Esophagus (tissue), 2 donors: ENCODE measurements around the gene PRAMEF5. TPM values are rescaled to one million over a fixed set of nuclear protein-coding genes. Genes with fewer than 3 reads are reported as not detected.
"Not testable (repeated sequence)": the region's sequence is repeated elsewhere in the genome, so short reads cannot be mapped to it uniquely, and the experiment has no call there.

Experiments used
- H3K27ac ChIP-seq, 2 donors: one replicate each; pipeline ENCODE4 v1.5.1; 2013; ENCODE audit warnings: low read depth in 2 of 2, mild to moderate bottlenecking in 2 of 2, inconsistent platforms in 1 of 2, low read length in 1 of 2, moderate library complexity in 1 of 2
- H3K27me3 ChIP-seq, 2 donors: one replicate each; pipeline ENCODE4 v1.6.1; 2013; ENCODE audit warnings: low read length in 2 of 2, control low read depth in 1 of 2, mild to moderate bottlenecking in 1 of 2; ENCODE audit not compliant: insufficient read depth in 2 of 2, control insufficient read depth in 1 of 2
- H3K36me3 ChIP-seq, 2 donors: one replicate each; pipeline ENCODE4 v1.6.1; 2013; ENCODE audit warnings: low read length in 1 of 2; ENCODE audit not compliant: control insufficient read depth in 2 of 2, insufficient read depth in 2 of 2
- H3K4me1 ChIP-seq, 2 donors: one replicate each; pipeline ENCODE4 v1.6.1; 2013; ENCODE audit warnings: low read length in 1 of 2; ENCODE audit not compliant: control insufficient read depth in 2 of 2, insufficient read depth in 2 of 2
- H3K4me3 ChIP-seq, 2 donors: one replicate each; pipeline ENCODE4 v1.5.1; 2013; ENCODE audit warnings: low read length in 2 of 2, mild to moderate bottlenecking in 2 of 2, low read depth in 1 of 2, moderate library complexity in 1 of 2
- H3K9me3 ChIP-seq, 2 donors: one replicate each; pipeline ENCODE4 v1.6.1; 2013; ENCODE audit warnings: mild to moderate bottlenecking in 2 of 2, low read depth in 1 of 2, low read length in 1 of 2, moderate library complexity in 1 of 2; ENCODE audit not compliant: control insufficient read depth in 2 of 2, insufficient read depth in 1 of 2
- WGBS, 2 donors: extraction: QIAGEN DNeasy Blood & Tissue Kit; methylation state at CpG; one replicate each; pipeline ENCODE4 v1.1.7; 2013; 5-methylcytosine and 5-hydroxymethylcytosine counted together
- polyA plus RNA-seq, 2 donors: library from polyadenylated mRNA; stranded (reverse); fragments of 200-250 nt; gene quantifications; one replicate each; pipeline ENCODE4 v1.2.3, GENCODE V29; 2013
- donor health status: healthy with polysubstance abuse.
- donor health status: Bipolar disorder and iron deficiency.

PRAMEF5 gene
- polyA plus RNA-seq, 2 donors: not detected

DNA sequence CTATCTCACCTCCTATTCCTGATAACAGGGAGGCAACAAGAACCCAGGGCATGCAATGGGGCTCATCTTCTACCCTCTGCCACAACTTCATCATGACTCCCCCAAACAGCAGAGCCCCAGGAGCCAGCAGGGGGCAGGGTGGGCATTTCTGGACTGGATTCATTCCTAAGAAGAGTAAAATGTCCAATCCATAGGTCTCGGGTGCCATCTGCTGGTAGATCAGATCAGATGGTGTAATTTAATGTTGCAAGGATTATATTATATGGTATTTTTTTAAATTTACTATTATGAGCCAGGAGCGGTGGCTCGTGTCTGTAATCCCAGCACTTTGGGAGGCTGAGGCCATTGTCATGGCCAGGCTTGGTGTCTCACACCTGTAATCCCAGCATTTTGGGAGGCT is 11.1 kb downstream of the PRAMEF5 start:
- H3K27me3 ChIP-seq, H3K4me3 ChIP-seq, H3K4me1 ChIP-seq, H3K27ac ChIP-seq, H3K9me3 ChIP-seq, H3K36me3 ChIP-seq: not testable (repeated sequence)
- 30 to 40% methylated on average over 2 of the region's 3 CpGs for WGBS, 2 donors

DNA sequence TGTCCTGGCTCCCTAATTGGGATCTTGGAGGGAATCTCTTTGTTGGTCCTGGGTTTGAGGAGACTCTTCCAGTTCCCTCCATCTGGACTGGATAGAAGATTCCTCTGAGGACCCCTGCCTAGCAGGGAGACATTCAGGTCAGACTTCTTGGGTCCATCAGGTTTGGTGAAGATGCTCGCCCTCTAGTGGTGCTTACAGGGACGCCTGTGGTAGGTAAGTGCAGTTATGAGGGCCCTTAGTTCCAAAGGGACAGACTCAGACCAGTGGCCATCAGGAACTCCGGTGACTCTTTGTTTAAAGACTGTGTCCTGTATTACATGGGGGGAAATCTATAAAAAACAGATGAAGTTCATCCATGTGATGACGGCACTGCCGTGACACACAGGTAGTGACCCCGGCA is 23.0 kb downstream of the PRAMEF5 start:
- H3K36me3 ChIP-seq, H3K4me3 ChIP-seq, H3K4me1 ChIP-seq, H3K9me3 ChIP-seq, H3K27me3 ChIP-seq, H3K27ac ChIP-seq: not testable (repeated sequence)
- 49 to 51% methylated on average over 4 of the region's 6 CpGs for WGBS, 2 donors

DNA sequence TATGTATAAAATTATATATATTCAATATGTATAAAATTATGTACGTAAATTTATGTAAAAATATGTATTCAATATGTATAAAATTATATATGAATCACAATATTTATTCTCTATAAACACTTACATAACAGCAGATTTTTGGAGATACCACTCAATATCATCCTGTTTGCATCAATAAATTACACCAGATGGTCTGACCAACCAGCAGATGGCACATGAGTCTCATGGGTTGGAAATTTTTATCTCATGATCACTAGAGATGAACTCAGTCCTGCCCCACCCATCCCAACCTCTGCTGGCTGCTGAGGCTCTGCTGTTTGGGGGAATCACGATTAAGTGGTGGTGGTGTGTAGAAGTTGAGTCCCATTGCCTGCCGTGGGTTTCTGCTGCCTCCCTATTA is 25.6 kb downstream of the PRAMEF5 start:
- WGBS, 2 donors: 69 to 74% methylated on average over 3 of the region's 3 CpGs
- not testable (repeated sequence) for H3K27ac ChIP-seq, H3K4me3 ChIP-seq, H3K36me3 ChIP-seq, H3K27me3 ChIP-seq, H3K9me3 ChIP-seq, H3K4me1 ChIP-seq

DNA sequence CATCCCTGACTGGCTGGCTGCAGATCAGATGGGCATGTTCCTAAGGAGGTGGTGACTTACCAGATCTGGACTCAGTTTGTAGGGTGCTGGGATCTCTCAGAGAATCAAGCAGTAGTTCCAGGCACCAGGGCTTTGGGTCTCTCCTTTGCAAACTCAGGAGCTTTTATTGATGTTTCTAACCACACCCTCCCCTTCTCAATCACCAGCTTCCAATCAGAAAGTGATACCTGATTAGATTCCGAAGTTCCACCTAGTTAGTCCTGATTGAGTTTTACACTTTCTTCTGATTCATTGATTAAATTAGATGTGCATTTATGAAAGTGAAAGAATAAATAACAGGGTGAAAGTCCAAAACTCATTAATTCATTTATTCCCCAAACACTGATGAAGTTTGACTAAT is 31.0 kb downstream of the PRAMEF5 start, which contains the start of gene PRAMEF8:
Gene PRAMEF8 (minus strand): TSS at position 101 of the 400 bp plus-strand sequence. CDS start 1,046 bp downstream, outside the sequence.
- no CpG with 5 or more reads among the region's 1 CpG for WGBS, 2 donors
- H3K27me3 ChIP-seq, H3K4me3 ChIP-seq, H3K27ac ChIP-seq, H3K4me1 ChIP-seq, H3K9me3 ChIP-seq, H3K36me3 ChIP-seq: not testable (repeated sequence)

DNA sequence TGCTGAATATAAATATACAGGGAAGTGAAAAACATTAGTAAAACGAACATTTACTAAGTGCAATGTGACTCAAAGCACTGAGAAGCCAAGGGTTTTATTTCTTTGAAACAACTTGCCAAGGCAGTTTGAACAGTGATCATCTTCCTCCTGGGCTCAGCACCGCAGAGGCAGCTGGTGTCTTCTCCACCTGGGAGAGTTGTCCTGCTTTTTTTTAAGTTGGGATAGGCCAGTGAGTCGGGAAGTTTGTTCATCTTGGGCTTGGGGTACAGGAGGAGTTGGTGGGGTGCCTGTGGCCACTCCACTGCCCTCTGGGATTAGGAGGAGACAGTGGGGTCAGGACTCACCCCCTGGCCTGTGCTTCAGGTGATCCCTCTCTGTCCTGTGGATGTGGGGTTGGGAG is 35.0 kb downstream of the PRAMEF5 start:
- not testable (repeated sequence) for H3K27ac ChIP-seq, H3K36me3 ChIP-seq, H3K4me1 ChIP-seq, H3K27me3 ChIP-seq, H3K4me3 ChIP-seq, H3K9me3 ChIP-seq
- WGBS, 2 donors: 69 to 78% methylated on average over 1 to 2 of the region's 3 CpGs

DNA sequence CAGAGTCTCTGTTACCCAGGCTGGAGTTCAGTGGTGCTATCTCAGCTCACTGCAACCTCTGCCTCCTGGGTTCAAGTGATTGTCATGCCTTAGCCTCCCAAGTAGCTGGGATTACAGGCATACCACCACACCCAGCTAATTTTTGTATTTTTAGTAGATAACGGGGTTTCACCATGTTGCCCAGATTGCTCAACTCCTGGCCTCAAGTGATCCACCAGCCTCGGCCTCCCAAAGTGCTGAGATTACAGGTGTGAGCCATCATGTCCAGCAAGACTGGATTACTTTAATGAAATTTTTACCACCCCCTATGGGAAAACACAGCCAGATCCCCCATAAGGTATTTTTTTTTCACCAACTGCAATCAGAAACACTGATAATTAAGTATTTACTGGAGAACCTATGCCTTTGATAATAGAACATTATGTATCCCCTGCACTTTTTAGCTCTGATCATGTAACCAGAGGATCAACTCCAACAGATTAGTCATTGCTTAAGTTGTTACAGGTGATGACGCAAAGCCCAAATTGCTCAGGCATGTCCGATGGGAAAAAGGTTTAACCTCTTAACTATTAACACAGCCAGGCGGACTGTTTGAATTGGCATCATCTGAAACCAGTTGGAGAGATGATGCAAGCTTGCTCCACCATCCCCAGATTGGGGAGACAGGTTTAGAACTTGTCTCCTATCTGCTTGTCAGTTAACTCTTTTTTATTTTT is 43.4 kb downstream of the PRAMEF5 start:
- H3K27me3 ChIP-seq, H3K36me3 ChIP-seq, H3K4me1 ChIP-seq, H3K27ac ChIP-seq, H3K4me3 ChIP-seq, H3K9me3 ChIP-seq: not testable (repeated sequence)
- WGBS, 2 donors: 47 to 67% methylated on average over 2 of the region's 5 CpGs

DNA sequence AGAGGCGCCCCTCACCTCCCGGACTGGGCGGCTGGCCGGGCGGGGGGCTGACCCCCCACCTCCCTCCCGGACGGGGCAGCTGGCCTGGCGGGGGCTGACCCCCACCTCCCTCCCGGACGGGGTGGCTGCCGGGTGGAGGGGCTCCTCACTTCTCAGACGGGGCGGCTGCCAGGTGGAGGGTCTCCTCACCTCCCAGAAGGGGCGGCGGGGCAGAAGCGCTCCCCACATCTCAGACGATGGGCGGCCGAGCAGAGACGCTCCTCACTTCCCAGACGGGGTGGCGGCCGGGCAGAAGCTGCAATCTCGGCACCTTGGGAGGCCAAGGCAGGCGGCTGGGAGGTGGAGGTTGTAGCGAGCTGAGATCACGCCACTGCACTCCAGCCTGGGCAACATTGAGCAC is 44.7 kb downstream of the PRAMEF5 start:
- not testable (repeated sequence) for H3K4me3 ChIP-seq, H3K4me1 ChIP-seq, H3K9me3 ChIP-seq, H3K27me3 ChIP-seq, H3K36me3 ChIP-seq, H3K27ac ChIP-seq
- 94 to 97% methylated on average over 3 to 11 of the region's 27 CpGs for WGBS, 2 donors

DNA sequence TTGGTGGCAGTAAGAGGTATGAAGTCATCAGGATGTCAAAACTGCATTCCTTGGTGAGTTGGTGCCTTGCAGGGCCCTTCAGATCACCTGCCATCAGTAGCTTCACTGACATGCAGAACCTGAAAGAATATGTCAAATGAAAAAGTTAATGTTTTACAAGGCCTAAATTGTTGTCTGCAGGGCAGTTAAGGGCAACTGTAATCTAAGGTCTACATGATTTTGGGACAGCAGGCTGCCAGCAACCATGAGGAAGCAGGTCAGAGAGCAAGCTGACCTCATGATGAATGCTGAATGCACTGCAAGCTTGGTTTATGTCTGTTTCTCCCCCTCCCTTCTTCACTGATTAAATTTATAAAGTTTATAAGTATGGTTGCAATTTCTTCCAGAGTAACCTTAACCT is 48.2 kb downstream of the PRAMEF5 start:
- not testable (repeated sequence) for H3K9me3 ChIP-seq, H3K27me3 ChIP-seq, H3K27ac ChIP-seq, H3K4me1 ChIP-seq, H3K36me3 ChIP-seq, H3K4me3 ChIP-seq

DNA sequence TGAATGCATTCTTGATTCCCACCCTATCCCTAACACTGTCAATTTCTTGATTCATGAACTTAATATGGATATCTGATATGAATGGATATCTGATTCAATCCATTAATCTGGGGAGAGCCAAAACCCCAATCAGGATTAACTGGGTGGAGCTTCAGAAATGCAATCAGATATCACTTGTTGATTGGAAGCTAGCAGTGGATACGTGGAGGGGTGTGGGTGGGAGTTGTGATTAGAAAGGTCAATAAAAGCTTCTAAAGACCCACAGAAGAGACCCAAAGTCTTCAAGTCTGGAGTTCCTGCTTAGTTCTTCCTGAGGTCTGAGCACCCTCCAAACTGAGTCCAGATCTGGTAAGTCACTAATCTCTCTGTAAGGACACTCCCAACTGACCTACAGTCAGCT is 49.2 kb downstream of the PRAMEF5 start, which contains the start of gene PRAMEF33:
Gene PRAMEF33 (plus strand): TSS at position 301 of the 400 bp plus-strand sequence. CDS start 2,416 bp downstream, outside the sequence.
- H3K4me1 ChIP-seq, H3K36me3 ChIP-seq, H3K4me3 ChIP-seq, H3K27me3 ChIP-seq, H3K27ac ChIP-seq, H3K9me3 ChIP-seq: not testable (repeated sequence)
- no CpG with 5 or more reads among the region's 1 CpG for WGBS, 2 donors
